ENCODE data around the gene OGFRL1. TPM values are rescaled to one million over a fixed set of nuclear protein-coding genes. Genes with fewer than 3 reads are reported as not detected.

Gene OGFRL1
- total and polyA plus RNA-seq, 2 of the 4 experiments (the other 2 are of a cell fraction): 5.4 to 5.7 TPM

DNA sequence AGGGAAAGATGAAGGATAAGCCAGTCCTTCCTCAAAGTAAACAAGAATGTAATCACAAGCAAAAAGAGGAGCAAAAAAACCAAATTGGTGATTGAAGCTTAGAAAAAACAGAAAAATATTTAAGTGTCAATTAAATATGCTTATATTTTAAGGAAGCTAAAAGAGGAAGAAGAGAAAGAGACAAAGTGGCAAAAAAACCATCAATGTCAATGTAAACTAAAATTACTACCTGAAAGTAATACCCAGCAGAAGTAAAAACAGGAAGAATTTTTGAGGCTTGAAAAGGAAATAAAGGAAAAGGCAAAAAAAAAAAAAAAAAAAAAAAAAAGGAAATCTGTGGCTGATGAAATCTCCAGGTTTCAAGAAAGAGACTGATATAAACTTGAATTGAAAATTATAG lies 36.2 kb upstream of the OGFRL1 start:
- POLR2A ChIA-PET (ENCODE audit: unreplicated experiment): no interaction called here
- no peak overlapping the region for H3K23ac ChIP-seq (ENCODE audit: low read depth, low read length)
- H3K56ac ChIP-seq (ENCODE audit: extremely low read depth, insufficient read depth, low read length): no peak overlapping the region
- no peak overlapping the region for H2AFZ ChIP-seq (replicated peaks; ENCODE audit: low read length, poor library complexity)
- H3K14ac ChIP-seq (replicated peaks; ENCODE audit: low read depth, low read length): no peak overlapping the region
- H3K36me3 ChIP-seq (ENCODE audit: control insufficient read depth, insufficient read depth, low read length): no peaks in the 10 kb centered on the region
- DNase-seq (no peak), ATAC-seq (ENCODE audit: low read depth) (no peak)
- no peak overlapping the region for H2AK5ac ChIP-seq (ENCODE audit: low read depth, low read length)
- BruUV-seq (replicated peaks): no TSS peak
- H4K20me1 ChIP-seq (ENCODE audit: insufficient read depth, low read length): no peaks in the 10 kb centered on the region
- H3K4me3 ChIP-seq (ENCODE audit: insufficient read depth, low read depth, low read length): no peak overlapping the region
- H3K4me1 ChIP-seq (ENCODE audit: control insufficient read depth, insufficient read depth, low read length): peaks cover 10% of the 10 kb centered on the region
- CTCF ChIA-PET: interaction anchor here (0.6 kb wide), 2 partner anchors 15 to 391 kb away, joined by 3 read pairs; no protein-coding TSS in a partner anchor
- H2BK120ac ChIP-seq (ENCODE audit: low read depth, low read length): no peak overlapping the region
- dilution Hi-C loops (cut with HindIII; ENCODE audit: low sequenced_read_pairs, unreplicated experiment): no loop called here
- H2BK5ac ChIP-seq (ENCODE audit: low read depth, low read length, poor library complexity, severe bottlenecking): no peak overlapping the region
- H3K4me2 ChIP-seq (ENCODE audit: low read depth, low read length): no peak overlapping the region
- H3K27me3 ChIP-seq (ENCODE audit: control insufficient read depth, insufficient read depth, low read length): no peaks in the 10 kb centered on the region
- H4K5ac ChIP-seq (ENCODE audit: low read depth, low read length): no peak overlapping the region
- no peak overlapping the region for H2AK9ac ChIP-seq (replicated peaks; ENCODE audit: low read depth, low read length, poor library complexity)
- H4K8ac ChIP-seq (ENCODE audit: low read depth in 2 of 2, low read length in 2 of 2): no peak overlapping the region; a peak in 1 of 4 replicates
- H4K91ac ChIP-seq (ENCODE audit: insufficient read depth, low read depth, low read length): no peak overlapping the region
- H3K18ac ChIP-seq (ENCODE audit: low read depth, low read length): no peak overlapping the region
- TF ChIP-seq BHLHE40 (IDR thresholded peaks at IDR 0.05; ENCODE audit: low read depth, low read length) (no peak), POLR2A (IDR thresholded peaks at IDR 0.05; ENCODE audit: low read depth, low read length) (no peak), SMC3 (IDR thresholded peaks at IDR 0.05; ENCODE audit: low read depth, low read length) (no peak), RAD21 (IDR thresholded peaks at IDR 0.05; ENCODE audit: low read length) (no peak), MAFK (IDR thresholded peaks at IDR 0.05; ENCODE audit: low read depth, low read length) (no peak), NFE2L2 (IDR thresholded peaks at IDR 0.05; ENCODE audit: low read depth, low read length) (no peak), RCOR1 (IDR thresholded peaks at IDR 0.05; ENCODE audit: insufficient replicate concordance, low read length) (no peak), MXI1 (IDR thresholded peaks at IDR 0.05; ENCODE audit: borderline replicate concordance, low read depth, low read length) (no peak)
- TF ChIP-seq, protein P1, sequence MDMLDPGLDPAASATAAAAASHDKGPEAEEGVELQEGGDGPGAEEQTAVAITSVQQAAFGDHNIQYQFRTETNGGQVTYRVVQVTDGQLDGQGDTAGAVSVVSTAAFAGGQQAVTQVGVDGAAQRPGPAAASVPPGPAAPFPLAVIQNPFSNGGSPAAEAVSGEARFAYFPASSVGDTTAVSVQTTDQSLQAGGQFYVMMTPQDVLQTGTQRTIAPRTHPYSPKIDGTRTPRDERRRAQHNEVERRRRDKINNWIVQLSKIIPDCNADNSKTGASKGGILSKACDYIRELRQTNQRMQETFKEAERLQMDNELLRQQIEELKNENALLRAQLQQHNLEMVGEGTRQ (IDR thresholded peaks at IDR 0.05; ENCODE audit: low read depth, low read length): no peak
- TF ChIP-seq, protein P2, sequence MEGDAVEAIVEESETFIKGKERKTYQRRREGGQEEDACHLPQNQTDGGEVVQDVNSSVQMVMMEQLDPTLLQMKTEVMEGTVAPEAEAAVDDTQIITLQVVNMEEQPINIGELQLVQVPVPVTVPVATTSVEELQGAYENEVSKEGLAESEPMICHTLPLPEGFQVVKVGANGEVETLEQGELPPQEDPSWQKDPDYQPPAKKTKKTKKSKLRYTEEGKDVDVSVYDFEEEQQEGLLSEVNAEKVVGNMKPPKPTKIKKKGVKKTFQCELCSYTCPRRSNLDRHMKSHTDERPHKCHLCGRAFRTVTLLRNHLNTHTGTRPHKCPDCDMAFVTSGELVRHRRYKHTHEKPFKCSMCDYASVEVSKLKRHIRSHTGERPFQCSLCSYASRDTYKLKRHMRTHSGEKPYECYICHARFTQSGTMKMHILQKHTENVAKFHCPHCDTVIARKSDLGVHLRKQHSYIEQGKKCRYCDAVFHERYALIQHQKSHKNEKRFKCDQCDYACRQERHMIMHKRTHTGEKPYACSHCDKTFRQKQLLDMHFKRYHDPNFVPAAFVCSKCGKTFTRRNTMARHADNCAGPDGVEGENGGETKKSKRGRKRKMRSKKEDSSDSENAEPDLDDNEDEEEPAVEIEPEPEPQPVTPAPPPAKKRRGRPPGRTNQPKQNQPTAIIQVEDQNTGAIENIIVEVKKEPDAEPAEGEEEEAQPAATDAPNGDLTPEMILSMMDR (conservative IDR thresholded peaks at IDR 0.05; ENCODE audit: low read depth, low read length): no peak
- TF ChIP-seq, protein P3, sequence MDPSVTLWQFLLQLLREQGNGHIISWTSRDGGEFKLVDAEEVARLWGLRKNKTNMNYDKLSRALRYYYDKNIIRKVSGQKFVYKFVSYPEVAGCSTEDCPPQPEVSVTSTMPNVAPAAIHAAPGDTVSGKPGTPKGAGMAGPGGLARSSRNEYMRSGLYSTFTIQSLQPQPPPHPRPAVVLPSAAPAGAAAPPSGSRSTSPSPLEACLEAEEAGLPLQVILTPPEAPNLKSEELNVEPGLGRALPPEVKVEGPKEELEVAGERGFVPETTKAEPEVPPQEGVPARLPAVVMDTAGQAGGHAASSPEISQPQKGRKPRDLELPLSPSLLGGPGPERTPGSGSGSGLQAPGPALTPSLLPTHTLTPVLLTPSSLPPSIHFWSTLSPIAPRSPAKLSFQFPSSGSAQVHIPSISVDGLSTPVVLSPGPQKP (IDR thresholded peaks at IDR 0.05; ENCODE audit: borderline replicate concordance, low read depth, low read length): no peak
- no peaks in the 10 kb centered on the region for H3K79me1 ChIP-seq (ENCODE audit: low read depth in 1 of 2, low read length in 2 of 2)
- no peak overlapping the region for H3K9ac ChIP-seq (ENCODE audit: low read depth, low read length)
- no peak overlapping the region for H3K4ac ChIP-seq (ENCODE audit: low read depth, low read length)
- no peak overlapping the region for H2BK15ac ChIP-seq (ENCODE audit: low read depth, low read length)
- no peaks in the 10 kb centered on the region for H3K9me3 ChIP-seq (ENCODE audit: control insufficient read depth, insufficient read depth, low read length)
- H2BK20ac ChIP-seq (ENCODE audit: low read depth, low read length): no peak overlapping the region
- in situ Hi-C loops (cut with MboI; ENCODE audit: low sequenced_read_pairs): no loop called here
- no peak overlapping the region for H3K27ac ChIP-seq (ENCODE audit: insufficient read depth, low read length)
- intact Hi-C loops (cut with micrococcal nuclease): no loop called here
- H3K9me1 ChIP-seq (ENCODE audit: insufficient read depth, low read length): peaks cover 2% of the 10 kb centered on the region; the same call in 1 of the 2 replicates
